GM12878 (cell line): ENCODE data around the gene ZNF45.
"Not testable (repeated sequence)": the region's sequence is repeated elsewhere in the genome, so short reads cannot be mapped to it uniquely, and the experiment has no call there.

Experiments used
- FOXM1 ChIP-seq: IDR thresholded peaks from 2 replicates; pipeline ENCODE4 v1.6.1; 2012; ENCODE audit warnings: low read depth, mild to moderate bottlenecking, inconsistent platforms, low read length, moderate library complexity
- HDAC2 ChIP-seq: fragments of 200-600 bp; sonication (generic); IDR thresholded peaks from 2 replicates; pipeline ENCODE4 v1.6.1; 2017
- POLR2A ChIP-seq: IDR thresholded peaks from 2 replicates; pipeline ENCODE4 v1.6.1; 2011; ENCODE audit warnings: low read depth, mild to moderate bottlenecking, low read length
- POLR2AphosphoS5 ChIP-seq: IDR thresholded peaks from 2 replicates; pipeline ENCODE4 v1.6.1; 2011; ENCODE audit warnings: mild to moderate bottlenecking, low read length, inconsistent platforms
- RAD21 ChIP-seq: IDR thresholded peaks from 2 replicates; pipeline ENCODE4 v1.6.1; 2011; ENCODE audit warnings: mild to moderate bottlenecking, low read depth, low read length, moderate library complexity; ENCODE audit not compliant: insufficient read depth
- YY1 ChIP-seq: IDR thresholded peaks from 2 replicates; pipeline ENCODE4 v1.6.1; 2011; ENCODE audit warnings: low read depth, mild to moderate bottlenecking, low read length
- TF ChIP-seq, protein P1 (sequence below): fragments of 450-650 bp; formaldehyde crosslinking; IDR thresholded peaks from 2 replicates; pipeline ENCODE4 v1.4.0; 2020; ENCODE audit warnings: mild to moderate bottlenecking, moderate library complexity
- TF ChIP-seq, protein P2 (sequence below): fragments of 450-650 bp; IDR thresholded peaks from 2 replicates; pipeline ENCODE4 v1.6.1; 2017; ENCODE audit warnings: mild to moderate bottlenecking, low read depth, inconsistent platforms; ENCODE audit not compliant: poor library complexity, severe bottlenecking
- TF ChIP-seq, protein P3 (sequence below): fragments of 450-650 bp; IDR thresholded peaks from 2 replicates; pipeline ENCODE4 v1.6.1; 2018; ENCODE audit warnings: borderline replicate concordance, mild to moderate bottlenecking; ENCODE audit not compliant: partially characterized antibody
- TF ChIP-seq, protein P4 (sequence below), 3 experiments: IDR thresholded peaks in 2 of 3; conservative IDR thresholded peaks in 1 of 3; 2 replicates each; pipeline ENCODE4 v1.5.1; 2011; ENCODE audit warnings: low read depth in 3 of 3, low read length in 3 of 3, mild to moderate bottlenecking in 3 of 3, control low read depth in 2 of 3, moderate library complexity in 2 of 3, inconsistent platforms in 1 of 3, mixed read lengths in 1 of 3; ENCODE audit not compliant: control insufficient read depth in 2 of 3, insufficient read depth in 1 of 3; ENCODE audit errors: extremely low read depth in 1 of 3

DNA sequence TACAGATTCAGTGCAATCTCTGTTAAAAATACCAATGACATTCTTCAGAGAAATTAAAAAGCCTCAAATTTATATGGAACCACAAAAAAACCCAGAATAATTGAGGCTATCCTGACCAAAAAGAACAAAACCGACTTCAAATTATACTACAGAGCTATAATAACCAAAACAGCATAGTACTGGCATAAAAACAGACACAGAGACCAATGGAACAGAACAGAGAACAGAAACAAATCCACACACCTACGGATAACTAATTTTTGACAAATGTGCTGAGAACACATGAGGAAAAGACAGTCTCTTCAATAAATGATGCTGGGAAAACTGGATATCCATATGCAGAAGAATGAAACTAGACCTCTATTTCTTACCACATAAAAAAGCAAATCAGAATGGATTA lies 14.7 kb upstream of the ZNF45 start:
- not testable (repeated sequence) for TF ChIP-seq POLR2AphosphoS5, RAD21, YY1, FOXM1, HDAC2, POLR2A
- TF ChIP-seq, protein P1, sequence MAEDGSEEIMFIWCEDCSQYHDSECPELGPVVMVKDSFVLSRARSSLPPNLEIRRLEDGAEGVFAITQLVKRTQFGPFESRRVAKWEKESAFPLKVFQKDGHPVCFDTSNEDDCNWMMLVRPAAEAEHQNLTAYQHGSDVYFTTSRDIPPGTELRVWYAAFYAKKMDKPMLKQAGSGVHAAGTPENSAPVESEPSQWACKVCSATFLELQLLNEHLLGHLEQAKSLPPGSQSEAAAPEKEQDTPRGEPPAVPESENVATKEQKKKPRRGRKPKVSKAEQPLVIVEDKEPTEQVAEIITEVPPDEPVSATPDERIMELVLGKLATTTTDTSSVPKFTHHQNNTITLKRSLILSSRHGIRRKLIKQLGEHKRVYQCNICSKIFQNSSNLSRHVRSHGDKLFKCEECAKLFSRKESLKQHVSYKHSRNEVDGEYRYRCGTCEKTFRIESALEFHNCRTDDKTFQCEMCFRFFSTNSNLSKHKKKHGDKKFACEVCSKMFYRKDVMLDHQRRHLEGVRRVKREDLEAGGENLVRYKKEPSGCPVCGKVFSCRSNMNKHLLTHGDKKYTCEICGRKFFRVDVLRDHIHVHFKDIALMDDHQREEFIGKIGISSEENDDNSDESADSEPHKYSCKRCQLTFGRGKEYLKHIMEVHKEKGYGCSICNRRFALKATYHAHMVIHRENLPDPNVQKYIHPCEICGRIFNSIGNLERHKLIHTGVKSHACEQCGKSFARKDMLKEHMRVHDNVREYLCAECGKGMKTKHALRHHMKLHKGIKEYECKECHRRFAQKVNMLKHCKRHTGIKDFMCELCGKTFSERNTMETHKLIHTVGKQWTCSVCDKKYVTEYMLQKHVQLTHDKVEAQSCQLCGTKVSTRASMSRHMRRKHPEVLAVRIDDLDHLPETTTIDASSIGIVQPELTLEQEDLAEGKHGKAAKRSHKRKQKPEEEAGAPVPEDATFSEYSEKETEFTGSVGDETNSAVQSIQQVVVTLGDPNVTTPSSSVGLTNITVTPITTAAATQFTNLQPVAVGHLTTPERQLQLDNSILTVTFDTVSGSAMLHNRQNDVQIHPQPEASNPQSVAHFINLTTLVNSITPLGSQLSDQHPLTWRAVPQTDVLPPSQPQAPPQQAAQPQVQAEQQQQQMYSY (CRISPR knock-in tag) = not testable (repeated sequence)
- TF ChIP-seq, protein P2, sequence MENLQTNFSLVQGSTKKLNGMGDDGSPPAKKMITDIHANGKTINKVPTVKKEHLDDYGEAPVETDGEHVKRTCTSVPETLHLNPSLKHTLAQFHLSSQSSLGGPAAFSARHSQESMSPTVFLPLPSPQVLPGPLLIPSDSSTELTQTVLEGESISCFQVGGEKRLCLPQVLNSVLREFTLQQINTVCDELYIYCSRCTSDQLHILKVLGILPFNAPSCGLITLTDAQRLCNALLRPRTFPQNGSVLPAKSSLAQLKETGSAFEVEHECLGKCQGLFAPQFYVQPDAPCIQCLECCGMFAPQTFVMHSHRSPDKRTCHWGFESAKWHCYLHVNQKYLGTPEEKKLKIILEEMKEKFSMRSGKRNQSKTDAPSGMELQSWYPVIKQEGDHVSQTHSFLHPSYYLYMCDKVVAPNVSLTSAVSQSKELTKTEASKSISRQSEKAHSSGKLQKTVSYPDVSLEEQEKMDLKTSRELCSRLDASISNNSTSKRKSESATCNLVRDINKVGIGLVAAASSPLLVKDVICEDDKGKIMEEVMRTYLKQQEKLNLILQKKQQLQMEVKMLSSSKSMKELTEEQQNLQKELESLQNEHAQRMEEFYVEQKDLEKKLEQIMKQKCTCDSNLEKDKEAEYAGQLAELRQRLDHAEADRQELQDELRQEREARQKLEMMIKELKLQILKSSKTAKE = not testable (repeated sequence)
- TF ChIP-seq, protein P3, sequence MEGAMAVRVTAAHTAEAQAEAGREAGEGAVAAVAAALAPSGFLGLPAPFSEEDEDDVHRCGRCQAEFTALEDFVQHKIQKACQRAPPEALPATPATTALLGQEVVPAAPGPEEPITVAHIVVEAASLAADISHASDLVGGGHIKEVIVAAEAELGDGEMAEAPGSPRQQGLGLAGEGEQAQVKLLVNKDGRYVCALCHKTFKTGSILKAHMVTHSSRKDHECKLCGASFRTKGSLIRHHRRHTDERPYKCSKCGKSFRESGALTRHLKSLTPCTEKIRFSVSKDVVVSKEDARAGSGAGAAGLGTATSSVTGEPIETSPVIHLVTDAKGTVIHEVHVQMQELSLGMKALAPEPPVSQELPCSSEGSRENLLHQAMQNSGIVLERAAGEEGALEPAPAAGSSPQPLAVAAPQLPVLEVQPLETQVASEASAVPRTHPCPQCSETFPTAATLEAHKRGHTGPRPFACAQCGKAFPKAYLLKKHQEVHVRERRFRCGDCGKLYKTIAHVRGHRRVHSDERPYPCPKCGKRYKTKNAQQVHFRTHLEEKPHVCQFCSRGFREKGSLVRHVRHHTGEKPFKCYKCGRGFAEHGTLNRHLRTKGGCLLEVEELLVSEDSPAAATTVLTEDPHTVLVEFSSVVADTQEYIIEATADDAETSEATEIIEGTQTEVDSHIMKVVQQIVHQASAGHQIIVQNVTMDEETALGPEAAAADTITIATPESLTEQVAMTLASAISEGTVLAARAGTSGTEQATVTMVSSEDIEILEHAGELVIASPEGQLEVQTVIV = not testable (repeated sequence)
- TF ChIP-seq, protein P4, sequence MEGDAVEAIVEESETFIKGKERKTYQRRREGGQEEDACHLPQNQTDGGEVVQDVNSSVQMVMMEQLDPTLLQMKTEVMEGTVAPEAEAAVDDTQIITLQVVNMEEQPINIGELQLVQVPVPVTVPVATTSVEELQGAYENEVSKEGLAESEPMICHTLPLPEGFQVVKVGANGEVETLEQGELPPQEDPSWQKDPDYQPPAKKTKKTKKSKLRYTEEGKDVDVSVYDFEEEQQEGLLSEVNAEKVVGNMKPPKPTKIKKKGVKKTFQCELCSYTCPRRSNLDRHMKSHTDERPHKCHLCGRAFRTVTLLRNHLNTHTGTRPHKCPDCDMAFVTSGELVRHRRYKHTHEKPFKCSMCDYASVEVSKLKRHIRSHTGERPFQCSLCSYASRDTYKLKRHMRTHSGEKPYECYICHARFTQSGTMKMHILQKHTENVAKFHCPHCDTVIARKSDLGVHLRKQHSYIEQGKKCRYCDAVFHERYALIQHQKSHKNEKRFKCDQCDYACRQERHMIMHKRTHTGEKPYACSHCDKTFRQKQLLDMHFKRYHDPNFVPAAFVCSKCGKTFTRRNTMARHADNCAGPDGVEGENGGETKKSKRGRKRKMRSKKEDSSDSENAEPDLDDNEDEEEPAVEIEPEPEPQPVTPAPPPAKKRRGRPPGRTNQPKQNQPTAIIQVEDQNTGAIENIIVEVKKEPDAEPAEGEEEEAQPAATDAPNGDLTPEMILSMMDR (IDR thresholded peaks at IDR 0.05 in 2 of 3, conservative IDR thresholded peaks at IDR 0.05 in 1 of 3; ENCODE audit: control insufficient read depth in 2 of 3, extremely low read depth in 1 of 3, insufficient read depth in 1 of 3, low read depth in 3 of 3, low read length in 3 of 3) = not testable (repeated sequence)
